DND-41 (cell line): ENCODE measurements around the gene CMTM7.

Experiments used
- ATAC-seq: fragments of 200-7000 bp; cut with Tn5 transposase; 3 replicates; pipeline ENCODE4 v1.9.1; 2021; ENCODE audit warnings: low read depth; ENCODE audit not compliant: insufficient read depth
- DNase-seq: peaks from one replicate; pipeline ENCODE4 v3.0.0-alpha.2; 2020
- H2AFZ ChIP-seq: 2 replicates; pipeline ENCODE4 v1.6.0; 2012; ENCODE audit warnings: low read depth, low read length
- H3K27ac ChIP-seq: 2 replicates; pipeline ENCODE4 v1.5.1; 2012; ENCODE audit warnings: low read length, inconsistent platforms
- H3K27me3 ChIP-seq: fragments of 200-600 bp; sonication (generic); 2 replicates; pipeline ENCODE4 v1.6.0; 2012; ENCODE audit warnings: low read length, mild to moderate bottlenecking, inconsistent platforms; ENCODE audit not compliant: insufficient read depth, poor library complexity
- H3K36me3 ChIP-seq: 2 replicates; pipeline ENCODE4 v1.5.1; 2012; ENCODE audit warnings: low read length, inconsistent platforms; ENCODE audit not compliant: insufficient read depth
- H3K4me1 ChIP-seq: 2 replicates; pipeline ENCODE4 v1.5.1; 2012; ENCODE audit warnings: mild to moderate bottlenecking, low read length; ENCODE audit not compliant: insufficient read depth
- H3K4me2 ChIP-seq: 2 replicates; pipeline ENCODE4 v1.6.0; 2012; ENCODE audit warnings: mild to moderate bottlenecking, moderate library complexity, low read length, inconsistent platforms; ENCODE audit not compliant: insufficient read depth
- H3K4me3 ChIP-seq, 2 experiments: fragments of 200-600 bp in 1 of 2; shearing (Covaris generic) in 1 of 2; 2 replicates each; pipeline ENCODE4 v1.5.1; 2012 to 2016; ENCODE audit warnings: inconsistent platforms in 2 of 2, low read length in 2 of 2, mild to moderate bottlenecking in 2 of 2, low read depth in 1 of 2, moderate library complexity in 1 of 2
- H3K79me2 ChIP-seq: 2 replicates; pipeline ENCODE4 v1.6.0; 2012; ENCODE audit warnings: low read length, inconsistent platforms; ENCODE audit not compliant: insufficient read depth
- H3K9ac ChIP-seq: 2 replicates; pipeline ENCODE4 v1.6.0; 2012; ENCODE audit warnings: low read depth, mild to moderate bottlenecking, inconsistent platforms, low read length, moderate library complexity
- H3K9me3 ChIP-seq: 2 replicates; pipeline ENCODE4 v1.5.1; 2012; ENCODE audit warnings: low read length, moderate library complexity, mild to moderate bottlenecking, inconsistent platforms; ENCODE audit not compliant: insufficient read depth, severe bottlenecking
- H4K20me1 ChIP-seq: 2 replicates; pipeline ENCODE4 v1.6.0; 2012; ENCODE audit warnings: low read length; ENCODE audit not compliant: insufficient read depth
- EZH2 ChIP-seq: IDR thresholded peaks from 3 replicates; pipeline ENCODE4 v1.6.1; 2012; ENCODE audit warnings: borderline replicate concordance, low read depth, mild to moderate bottlenecking, moderate library complexity, low read length, inconsistent platforms; ENCODE audit not compliant: severe bottlenecking
- TF ChIP-seq, protein P1 (sequence below): IDR thresholded peaks from 2 replicates; pipeline ENCODE4 v1.5.1; 2012; ENCODE audit warnings: borderline replicate concordance, low read length, moderate library complexity, mild to moderate bottlenecking; ENCODE audit not compliant: poor library complexity, severe bottlenecking; ENCODE audit errors: extremely low read depth

The CMTM7 gene

DNA sequence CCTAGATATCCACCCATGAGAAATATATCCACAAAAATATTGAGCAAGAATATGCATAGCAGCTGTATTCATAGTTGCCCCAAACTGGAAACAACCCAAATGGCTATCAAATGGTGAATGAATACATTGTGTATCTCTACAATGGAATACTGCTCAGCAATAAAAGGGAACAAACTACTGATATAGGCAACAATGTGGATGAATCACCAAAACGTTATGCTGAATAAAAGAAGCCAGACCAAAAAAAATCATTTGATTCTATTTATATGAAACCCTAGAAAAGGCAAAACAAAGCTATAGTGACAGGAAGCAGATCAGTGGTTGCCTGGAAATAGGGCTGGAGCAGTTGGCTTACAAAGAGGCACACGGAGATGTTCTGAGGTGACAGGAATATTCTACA is 15.5 kb upstream of the CMTM7 start:
- TF ChIP-seq, protein P1, sequence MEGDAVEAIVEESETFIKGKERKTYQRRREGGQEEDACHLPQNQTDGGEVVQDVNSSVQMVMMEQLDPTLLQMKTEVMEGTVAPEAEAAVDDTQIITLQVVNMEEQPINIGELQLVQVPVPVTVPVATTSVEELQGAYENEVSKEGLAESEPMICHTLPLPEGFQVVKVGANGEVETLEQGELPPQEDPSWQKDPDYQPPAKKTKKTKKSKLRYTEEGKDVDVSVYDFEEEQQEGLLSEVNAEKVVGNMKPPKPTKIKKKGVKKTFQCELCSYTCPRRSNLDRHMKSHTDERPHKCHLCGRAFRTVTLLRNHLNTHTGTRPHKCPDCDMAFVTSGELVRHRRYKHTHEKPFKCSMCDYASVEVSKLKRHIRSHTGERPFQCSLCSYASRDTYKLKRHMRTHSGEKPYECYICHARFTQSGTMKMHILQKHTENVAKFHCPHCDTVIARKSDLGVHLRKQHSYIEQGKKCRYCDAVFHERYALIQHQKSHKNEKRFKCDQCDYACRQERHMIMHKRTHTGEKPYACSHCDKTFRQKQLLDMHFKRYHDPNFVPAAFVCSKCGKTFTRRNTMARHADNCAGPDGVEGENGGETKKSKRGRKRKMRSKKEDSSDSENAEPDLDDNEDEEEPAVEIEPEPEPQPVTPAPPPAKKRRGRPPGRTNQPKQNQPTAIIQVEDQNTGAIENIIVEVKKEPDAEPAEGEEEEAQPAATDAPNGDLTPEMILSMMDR, result no peak
- TF ChIP-seq EZH2, result no peak
- no peak overlapping the region for H3K4me2 ChIP-seq
- H3K4me3 ChIP-seq, result no peak overlapping the region
- H3K4me1 ChIP-seq, result peaks cover 23% of the 10 kb centered on the region
- H3K9ac ChIP-seq, result no peak overlapping the region
- H4K20me1 ChIP-seq, result no peaks in the 10 kb centered on the region
- no peak for ATAC-seq
- no peaks in the 10 kb centered on the region for H3K9me3 ChIP-seq
- no peaks in the 10 kb centered on the region for H3K27me3 ChIP-seq
- no peak overlapping the region for H3K27ac ChIP-seq
- H2AFZ ChIP-seq, result no peak overlapping the region
- H3K36me3 ChIP-seq, result no peaks in the 10 kb centered on the region
- no peak for DNase-seq
- H3K79me2 ChIP-seq, result no peaks in the 10 kb centered on the region

DNA sequence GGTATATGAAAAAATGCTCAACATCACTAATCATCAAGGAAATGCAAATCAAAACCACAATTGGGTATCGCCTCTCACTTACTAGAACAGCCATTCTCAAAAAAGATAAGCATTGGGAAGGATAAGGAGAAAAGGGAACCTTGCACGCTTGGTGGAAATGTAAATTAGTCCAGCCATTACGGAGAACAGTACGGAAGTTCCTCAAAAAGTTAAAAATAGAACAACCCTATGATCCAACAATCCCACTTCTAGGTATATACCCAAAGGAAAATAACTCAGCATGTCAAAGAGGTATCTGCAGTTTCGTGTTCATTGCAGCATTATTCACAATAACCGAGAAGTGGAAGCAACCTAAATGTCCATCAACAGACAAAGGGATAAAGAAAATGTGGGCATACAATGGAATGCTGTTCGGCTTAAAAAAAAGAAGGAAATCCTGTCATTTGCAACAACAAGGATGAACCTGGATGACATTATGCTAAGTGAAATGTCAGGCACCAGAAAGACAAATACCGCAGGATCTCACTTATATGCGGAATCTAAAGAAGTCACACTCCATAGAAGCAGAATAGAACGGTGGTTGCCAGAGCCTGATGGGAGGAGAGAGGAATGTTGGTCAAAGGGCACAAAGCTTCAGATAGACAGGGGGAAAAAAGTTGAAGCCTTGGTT is 11.7 kb upstream of the CMTM7 start:
- H3K27me3 ChIP-seq, result no peaks in the 10 kb centered on the region
- H3K36me3 ChIP-seq, result no peaks in the 10 kb centered on the region
- H3K9me3 ChIP-seq, result no peaks in the 10 kb centered on the region
- no peak for TF ChIP-seq EZH2
- TF ChIP-seq, protein P1, result no peak
- no peak for DNase-seq
- H2AFZ ChIP-seq, result no peak overlapping the region
- no peaks in the 10 kb centered on the region for H4K20me1 ChIP-seq
- H3K9ac ChIP-seq, result no peak overlapping the region
- H3K4me1 ChIP-seq, result peaks cover under 1% of the 10 kb centered on the region; the same call in 1 of the 2 replicates
- ATAC-seq, result no peak
- no peak overlapping the region for H3K4me3 ChIP-seq
- H3K27ac ChIP-seq, result no peak overlapping the region
- H3K79me2 ChIP-seq, result no peaks in the 10 kb centered on the region
- no peak overlapping the region for H3K4me2 ChIP-seq

DNA sequence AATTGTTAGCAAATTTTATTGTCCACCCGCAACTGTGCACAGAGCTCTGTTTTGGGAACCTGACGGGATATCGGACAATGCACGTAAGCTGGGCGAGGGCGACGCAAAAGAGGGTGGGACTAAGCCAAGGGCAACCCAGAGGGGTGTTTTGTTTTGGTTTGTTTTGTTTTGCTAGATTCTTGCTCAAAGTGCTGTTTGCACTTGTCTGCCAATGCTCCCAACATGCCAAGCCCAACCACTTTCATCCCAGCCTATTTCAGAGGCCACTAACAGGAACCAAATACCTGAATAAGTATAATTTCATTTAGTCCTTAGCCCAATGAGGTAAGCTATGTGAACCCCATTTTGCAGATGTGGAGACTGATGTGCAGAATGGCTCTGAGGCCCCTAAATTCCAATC is 9.7 kb upstream of the CMTM7 start:
- no peaks in the 10 kb centered on the region for H3K4me1 ChIP-seq
- ATAC-seq, result no peak
- no peak overlapping the region for H3K9ac ChIP-seq
- TF ChIP-seq EZH2, result no peak
- TF ChIP-seq, protein P1, result no peak
- no peaks in the 10 kb centered on the region for H3K9me3 ChIP-seq
- H3K27ac ChIP-seq, result no peak overlapping the region
- H2AFZ ChIP-seq, result no peak overlapping the region
- no peak overlapping the region for H3K4me2 ChIP-seq
- H3K36me3 ChIP-seq, result no peaks in the 10 kb centered on the region
- no peaks in the 10 kb centered on the region for H4K20me1 ChIP-seq
- no peaks in the 10 kb centered on the region for H3K27me3 ChIP-seq
- no peaks in the 10 kb centered on the region for H3K79me2 ChIP-seq
- DNase-seq, result no peak
- H3K4me3 ChIP-seq, result no peak overlapping the region
